GDM1 (cell line): ENCODE results near the gene SMIM9.

Experiments used
- DNase-seq: peaks from one replicate; lab custom pipeline; 2025; lab: John Stamatoyannopoulos, UW

Gene SMIM9

DNA sequence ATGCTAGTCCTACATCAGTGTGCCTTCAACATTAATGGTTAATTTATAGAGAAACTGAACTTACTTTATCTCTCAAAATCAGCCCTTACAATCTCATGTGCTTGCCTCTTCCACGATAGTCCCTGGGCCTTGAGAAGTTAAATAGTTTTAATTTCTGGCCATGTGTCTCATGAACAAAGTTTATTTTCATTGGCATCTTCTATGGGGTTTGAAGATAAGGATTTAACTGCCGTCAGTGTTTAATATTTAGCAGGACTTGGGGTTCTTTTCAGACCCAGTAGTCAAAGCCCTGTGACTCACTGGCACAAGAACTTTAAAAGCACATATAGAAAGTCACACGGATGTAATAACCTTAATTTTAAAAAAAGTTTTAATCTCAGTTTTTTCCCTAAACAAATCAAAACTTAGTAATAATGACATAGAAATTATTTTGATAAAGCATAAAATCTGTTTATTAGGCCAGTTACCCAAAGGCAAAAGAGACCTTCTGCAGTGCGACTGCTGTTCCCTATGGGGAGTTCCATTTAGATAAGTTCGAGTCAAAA, 19.1 kb downstream of the SMIM9 start:
- DNase-seq = no peak

DNA sequence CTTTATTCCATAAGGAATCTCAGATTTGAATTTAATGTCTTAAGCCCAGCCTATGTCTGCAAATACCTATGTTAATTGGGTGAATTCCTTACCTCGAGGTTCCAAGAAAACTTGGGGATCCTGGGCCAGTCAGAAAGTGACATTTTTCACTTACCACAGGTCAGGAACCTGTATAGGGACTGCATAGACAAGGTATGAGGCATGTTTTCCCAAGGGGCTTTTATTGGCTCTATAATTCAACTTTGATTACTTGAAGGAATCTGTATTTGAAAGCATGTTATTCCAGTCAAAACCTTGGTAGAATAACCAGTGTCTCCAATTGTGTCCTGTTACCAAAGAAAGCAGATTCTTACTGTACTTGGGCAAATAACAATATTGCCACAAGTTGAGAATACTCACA, 20.7 kb downstream of the SMIM9 start:
- DNase-seq = no peak

DNA sequence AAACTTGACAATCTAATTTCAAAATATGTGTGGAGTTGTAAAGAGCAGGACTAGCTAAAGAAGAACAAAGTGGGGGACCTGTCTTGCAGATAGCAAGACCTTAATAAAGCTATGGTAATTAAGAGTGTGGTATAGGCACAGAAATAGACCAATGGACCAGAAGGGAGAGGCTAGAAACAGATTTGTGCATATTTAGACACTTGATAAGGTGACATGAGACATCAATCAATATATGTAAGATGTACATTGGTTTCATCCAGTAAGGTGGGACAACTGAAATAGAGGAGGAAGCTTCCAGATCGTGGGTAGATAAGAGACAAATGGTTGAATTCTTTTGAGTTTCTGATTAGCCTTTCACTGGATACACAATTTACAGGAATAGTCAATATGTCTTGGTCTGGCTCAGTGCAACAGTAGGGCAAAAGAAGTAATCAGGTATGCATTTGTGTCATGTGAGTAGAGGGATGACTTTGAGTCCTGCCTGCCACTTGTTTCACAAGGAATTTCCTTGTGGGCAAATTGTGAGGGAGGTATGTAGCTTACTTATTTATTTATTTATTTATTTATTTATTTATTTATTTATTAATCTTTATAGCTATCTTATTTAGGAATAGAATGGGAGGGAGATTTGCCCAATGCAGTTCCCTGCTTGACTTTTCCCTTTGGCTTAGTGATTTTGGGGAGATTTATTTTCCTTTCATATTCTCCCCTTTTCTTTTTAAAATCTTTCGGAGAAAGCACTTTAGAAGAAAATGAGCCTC, 21.9 kb downstream of the SMIM9 start:
- no peak for DNase-seq

DNA sequence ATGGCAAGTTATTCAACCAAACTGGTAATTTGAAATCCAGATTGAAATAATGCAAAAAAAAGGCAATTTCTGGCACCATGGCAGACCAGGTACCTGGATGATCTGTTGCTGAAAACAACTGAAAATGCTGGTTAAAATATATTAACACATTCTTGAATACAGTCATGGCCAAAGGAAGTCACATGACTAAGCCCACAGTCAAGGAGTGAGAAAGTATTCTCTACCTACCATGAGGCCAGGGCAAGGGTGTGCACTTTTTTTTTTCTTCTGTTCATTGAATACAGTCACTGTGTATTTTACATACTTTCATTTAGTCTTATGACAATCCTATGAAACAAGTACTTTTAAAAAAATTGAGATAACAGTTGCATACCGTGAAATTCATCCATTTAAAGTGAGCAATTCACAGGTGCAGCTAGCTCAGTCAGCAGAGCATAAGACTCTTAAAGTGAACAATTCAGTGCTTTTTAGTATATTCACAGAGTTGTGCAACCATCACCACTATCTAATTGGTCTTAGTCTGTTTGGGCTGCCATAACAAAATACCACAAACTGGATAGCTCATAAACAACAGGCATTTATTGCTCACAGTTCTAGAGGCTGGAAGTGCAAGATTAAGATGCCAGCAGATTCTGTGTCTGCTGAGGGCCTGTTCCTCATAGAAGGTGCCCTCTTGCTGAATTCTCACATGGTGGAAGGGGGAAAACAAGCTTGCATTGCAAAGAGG, 24.4 kb downstream of the SMIM9 start:
- DNase-seq = no peak

DNA sequence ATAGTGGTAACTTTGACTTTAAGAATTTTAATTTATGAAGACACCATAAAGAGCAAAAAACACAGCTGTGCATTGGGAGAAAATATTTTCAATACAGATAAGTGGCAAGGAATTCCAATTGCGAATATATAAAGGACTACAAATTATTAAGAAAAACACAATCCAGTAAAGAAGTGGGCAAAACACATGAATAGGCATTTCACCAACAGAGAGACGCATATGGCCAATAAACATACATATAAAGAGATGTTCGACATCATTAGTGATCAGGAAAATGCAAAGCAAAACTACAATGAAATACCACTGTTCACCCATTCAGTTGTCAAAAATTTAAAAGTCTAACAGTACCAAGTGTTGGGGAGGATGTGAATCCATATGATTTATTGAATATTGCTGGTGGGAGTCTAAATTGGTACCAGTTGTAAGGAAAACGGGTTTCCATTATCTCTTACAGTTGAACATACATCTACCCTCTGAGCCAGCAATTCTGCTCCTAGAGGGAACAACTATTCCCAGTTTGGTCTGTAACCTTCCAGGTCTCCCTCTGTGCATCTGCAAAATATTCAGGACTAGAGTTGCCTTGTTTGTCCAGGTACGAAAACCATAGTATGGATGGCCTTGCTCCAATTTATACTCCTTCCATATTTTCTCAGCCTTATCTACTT, 27.5 kb downstream of the SMIM9 start:
- no peak for DNase-seq

DNA sequence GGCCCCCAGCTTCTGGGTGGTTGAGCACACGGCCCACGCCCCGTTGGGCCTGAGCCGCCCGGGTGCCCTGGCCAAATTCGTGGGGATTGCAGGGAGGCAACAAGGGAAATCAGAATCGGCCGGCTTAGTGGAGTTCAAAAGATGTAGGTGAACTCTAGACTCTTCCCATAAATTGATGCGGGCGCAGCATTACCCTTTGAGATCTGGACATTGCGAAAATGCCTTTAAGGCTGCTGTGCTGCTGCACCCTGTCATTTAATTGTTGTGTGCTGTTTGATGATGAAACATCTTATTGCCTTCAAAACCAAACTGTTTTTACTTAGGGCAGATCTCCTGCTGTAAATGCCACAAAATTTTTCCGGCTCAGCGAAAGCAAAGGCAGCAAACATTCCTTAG, 28.8 kb downstream of the SMIM9 start:
- no peak for DNase-seq

DNA sequence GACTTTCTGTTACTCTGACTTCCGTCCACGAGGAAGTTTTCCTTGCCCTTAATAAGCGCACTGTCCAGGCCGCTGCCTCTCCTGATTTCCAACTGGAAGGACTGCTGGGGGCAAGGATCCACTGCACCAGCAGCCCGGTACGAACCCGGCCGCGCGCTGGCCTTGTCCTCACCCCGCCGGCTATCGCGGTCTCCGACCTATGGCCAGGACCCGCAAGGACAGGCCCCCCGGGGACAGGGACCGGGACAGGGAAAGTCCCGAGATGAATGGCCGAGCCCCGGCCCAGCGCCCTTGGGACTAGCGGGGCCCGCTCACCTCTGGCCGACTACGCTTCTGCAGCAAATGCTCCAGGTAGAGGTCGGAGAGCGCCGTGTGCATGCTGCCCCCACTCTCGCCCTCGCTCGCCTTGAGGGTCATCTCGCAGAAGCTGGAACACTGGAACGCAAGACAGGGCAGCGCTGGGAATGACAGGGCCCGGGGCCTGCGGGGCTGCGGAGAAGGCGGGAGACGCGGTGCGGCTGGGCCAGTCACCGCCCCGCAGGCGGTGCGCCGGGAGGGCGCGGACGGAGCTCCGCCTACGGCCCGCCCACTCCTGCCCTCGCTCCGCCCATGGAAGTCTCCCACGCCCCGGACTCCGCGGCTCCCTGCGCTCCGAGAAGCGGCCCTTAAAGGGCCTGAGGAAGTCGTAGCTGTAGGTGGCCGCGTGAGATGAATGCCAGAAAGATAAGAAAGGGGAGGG, 29.3 kb downstream of the SMIM9 start, which contains the start of gene MPP1:
Gene MPP1, minus strand, starts transcription at position 529 of the 739 bp plus-strand sequence. Its CDS starts 112 bp downstream, at position 417.
- peak; percentile 72 for DNase-seq

DNA sequence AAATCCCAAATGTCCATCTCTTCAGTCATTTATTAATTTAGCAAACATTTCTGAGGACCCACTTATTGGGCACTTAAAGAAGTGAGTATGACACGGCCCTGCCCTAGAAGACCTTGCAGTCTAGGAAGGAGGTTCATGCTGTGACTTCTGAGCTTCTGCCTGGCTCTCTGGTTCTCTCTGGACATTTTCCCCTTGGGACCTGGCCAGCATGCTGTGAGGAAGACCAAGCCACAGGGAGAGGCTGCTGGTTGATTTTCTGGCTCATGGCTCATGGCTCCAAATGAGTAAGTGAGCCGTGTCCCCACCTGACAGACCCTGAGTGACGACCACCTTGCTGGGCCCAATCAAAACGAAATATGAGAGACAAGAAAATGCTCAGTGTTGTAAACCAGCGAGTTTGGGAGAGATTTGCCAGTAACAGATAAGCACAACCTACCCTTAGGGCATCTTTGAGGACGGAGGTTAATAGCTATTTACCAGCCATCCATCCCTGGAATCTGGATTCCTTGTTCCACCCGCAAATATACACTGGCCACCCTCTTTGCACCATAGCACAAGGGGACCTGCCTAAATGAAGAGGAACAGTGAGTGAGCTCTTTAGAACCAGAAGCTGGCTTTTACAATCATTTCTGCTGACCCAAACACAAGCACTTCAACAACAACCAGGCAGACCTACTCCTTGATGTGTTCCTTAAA, 30.1 kb downstream of the SMIM9 start:
- no peak for DNase-seq

DNA sequence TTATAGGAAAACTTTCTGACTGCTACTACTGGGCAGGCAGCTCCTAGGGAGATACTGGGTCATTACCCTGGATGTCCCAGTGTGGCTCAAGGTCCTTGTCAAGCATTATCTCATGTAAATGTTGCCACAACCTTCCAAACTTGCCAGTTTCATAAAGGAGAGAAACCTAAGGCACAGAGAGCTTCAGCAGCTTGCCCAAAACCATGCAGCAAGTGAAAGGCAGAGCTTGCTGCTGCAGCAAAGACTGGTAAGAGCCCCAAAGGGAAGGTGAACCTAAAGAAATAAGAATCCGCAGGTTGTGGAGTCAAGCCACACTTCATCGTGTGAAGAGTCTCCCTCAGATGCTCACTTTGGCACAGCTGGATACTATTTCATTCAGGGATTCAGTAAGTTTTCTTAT, 31.5 kb downstream of the SMIM9 start:
- DNase-seq = no peak

DNA sequence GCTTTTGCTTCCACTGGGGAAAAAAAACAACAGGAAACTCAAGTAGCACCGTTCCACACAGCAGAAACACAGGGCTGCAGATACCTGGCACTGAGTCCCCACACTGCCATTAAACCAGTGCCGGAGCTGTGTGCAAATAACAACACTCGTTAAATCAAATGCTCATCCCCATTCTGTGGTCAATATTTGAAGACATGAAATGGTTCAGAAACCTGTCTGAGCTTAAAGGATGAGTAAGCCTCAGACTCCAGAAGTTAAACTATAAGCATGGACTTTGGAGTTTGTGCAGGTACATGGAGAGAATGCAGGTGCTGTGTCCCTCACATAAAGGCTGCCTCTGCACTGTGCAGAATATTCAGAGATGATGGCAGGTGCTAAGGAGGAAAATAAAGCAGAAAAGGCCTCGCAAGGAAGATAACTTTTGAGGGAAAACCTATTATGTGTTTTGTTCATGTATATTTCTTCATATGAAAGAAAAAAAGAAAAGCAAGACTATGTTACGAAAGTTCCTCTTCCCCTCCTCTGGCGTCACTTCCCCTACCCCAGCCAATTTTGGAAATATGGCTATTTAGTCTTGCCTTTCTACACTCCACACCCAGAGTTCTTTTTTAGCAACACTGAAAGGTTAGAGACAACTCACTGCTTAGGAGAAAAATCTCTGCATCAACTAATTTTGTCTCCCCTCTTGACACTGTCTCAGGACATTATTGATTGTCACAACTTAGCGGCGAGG, 33.8 kb downstream of the SMIM9 start:
- no peak for DNase-seq

DNA sequence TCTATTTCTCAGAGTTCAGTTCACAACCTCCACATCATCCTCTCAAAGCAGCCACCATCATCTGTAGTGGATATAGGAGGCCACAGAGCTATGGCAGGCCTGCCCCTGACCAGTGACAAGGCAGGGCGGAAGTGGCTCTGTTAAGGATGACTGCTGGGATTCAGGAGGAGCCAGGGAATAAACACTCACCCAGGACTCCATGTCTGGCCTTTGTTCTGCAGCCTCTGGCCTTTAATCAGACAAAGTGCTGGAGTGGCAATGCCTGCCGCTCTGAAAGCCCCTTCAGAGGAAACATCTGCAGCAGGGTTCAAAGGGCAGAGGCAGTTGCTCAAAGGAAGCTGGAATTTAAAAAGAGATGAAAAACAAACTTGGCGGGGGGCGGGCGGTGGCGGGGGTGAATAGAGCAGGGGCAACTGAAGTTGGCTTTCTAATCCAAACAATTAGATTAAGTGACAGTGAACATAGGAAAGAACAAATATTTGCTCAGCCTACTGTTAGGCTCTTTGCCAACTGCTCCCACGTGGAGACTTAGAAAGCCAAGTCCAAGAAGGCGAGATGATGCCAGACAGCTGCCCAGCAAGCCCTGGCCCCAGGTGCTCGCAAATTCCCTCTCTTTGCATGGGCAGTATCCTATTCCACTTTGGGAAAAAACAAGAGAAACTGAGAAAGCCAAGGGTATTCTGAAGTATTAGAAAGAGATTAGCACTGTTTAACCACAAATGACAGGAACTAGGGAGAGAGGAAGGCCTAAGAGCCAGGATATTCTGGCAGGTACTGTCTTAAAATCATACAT, 34.7 kb downstream of the SMIM9 start:
- no peak for DNase-seq

DNA sequence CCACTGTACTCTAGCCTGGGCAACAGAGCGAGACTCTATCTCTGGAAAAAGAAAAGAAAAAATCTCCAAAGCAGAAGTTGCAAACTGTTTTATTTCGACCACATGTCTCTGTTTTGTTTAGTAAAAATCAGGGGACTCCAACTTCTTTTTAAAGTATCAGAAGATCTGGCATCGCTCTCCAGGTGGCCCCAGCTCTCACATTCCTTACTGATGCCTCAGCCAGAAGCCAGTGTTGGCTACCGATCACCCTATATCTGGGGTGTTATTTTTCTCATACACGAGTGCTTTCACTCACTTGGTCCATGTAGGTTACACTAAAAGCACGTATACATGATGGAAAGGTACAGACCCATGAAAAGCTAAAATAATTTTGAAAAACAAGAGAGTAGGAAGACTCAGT, 37.5 kb downstream of the SMIM9 start:
- DNase-seq = no peak

DNA sequence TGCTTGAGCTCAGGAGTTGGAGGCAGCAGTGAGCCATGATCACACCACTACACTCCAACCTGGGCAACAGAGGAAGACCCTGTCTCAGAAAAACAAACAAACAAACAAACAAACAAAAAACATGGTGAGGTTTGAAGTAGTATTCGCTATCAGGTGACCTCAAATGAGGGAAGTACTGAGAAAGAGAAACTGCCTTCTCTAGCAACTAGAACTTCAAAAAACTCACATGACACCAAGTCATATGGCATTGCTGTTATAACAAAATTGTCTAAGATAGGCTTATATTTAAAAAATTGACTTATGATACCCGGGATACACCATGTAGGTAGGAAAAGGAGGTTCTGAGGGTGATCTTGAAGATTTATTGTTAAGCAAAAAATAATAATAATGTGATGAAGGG, 39.4 kb downstream of the SMIM9 start:
- no peak for DNase-seq

DNA sequence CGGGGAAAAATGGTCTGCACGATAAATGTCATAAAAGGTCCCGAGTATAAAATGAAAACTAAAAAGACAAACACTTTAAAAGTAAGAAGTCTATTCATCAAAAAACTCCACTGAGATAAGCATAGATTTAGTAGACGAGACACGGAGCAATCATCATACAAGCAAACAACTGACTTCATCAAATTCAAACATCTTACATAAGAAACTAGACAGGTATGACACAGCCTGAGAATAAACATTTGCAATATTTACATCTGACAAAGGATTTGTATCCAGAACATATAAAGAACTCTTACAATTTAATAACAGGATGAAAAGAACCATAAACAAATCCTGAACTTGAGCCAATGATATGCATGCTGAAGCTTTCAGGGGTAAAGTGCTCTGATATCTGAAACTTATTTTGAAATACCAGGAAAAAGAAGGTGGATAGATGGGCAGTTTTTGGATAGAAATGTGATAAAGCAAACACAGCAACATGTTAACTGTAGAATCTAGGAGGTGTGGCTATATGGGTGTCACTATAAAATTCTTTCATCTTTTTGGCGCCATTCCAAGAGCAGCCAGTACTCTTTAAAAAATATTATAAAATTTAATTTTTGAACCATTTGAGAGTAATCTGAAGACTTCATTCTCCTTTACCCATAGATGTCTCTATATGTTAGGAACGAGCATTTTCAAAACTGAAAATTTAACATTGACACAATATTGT, 41.2 kb downstream of the SMIM9 start:
- no peak for DNase-seq

DNA sequence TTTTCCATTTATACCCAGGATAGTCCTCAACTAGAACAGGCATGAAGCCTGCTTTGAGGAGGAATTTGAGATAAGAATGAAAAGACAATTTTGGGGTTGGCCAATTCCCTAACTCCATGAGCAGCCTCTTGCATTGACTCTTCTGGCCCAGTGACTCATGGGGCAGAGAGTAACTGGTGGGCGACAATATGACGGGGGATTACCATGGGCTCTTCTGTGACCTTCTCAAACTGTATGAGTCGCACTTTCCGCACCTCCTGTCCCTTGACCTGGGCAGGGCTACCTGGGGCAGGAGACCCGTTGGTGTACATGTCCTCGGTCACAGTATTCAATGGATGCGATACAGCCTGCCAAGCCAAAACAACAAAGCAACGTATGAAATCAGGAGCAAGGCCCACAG, 42.5 kb downstream of the SMIM9 start:
- no peak for DNase-seq

DNA sequence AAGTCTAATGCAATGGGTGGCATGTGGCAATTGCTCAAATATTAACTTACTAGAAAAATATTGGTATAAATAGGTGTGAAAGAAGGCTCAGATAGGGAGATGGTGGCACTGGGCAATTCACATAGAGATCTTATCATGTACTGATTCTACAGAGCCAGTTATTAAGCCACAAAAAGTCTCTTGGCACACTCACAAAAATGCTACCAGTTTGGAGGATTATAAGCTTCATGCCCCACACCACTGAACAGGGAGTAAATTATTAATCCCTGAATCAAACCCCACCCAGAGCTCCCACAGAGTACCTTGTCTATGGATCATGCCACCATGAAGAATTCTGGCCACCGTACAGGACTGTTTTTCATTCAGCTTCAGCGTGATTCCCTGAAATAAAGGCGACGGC, 43.0 kb downstream of the SMIM9 start:
- no peak for DNase-seq

DNA sequence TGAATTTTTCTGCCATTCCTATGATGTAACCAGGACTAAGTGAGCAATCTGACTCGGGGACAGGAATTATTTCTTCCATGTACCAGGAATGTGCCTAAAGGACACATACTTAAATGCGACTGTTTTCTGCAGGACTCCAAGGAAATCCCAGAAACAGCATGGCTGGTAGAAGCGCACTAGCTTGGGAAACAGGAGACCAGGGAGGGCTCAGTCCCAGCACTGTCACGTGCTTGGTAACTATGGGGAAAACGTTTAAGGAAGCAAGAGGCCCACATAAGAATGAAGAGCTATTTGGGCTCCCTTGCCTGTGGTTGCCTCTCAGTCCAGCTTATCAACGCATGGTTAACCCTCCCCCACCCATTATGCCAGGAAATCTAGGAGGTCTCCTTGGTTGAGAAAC, 48.7 kb downstream of the SMIM9 start:
- peak; percentile 36 for DNase-seq

DNA sequence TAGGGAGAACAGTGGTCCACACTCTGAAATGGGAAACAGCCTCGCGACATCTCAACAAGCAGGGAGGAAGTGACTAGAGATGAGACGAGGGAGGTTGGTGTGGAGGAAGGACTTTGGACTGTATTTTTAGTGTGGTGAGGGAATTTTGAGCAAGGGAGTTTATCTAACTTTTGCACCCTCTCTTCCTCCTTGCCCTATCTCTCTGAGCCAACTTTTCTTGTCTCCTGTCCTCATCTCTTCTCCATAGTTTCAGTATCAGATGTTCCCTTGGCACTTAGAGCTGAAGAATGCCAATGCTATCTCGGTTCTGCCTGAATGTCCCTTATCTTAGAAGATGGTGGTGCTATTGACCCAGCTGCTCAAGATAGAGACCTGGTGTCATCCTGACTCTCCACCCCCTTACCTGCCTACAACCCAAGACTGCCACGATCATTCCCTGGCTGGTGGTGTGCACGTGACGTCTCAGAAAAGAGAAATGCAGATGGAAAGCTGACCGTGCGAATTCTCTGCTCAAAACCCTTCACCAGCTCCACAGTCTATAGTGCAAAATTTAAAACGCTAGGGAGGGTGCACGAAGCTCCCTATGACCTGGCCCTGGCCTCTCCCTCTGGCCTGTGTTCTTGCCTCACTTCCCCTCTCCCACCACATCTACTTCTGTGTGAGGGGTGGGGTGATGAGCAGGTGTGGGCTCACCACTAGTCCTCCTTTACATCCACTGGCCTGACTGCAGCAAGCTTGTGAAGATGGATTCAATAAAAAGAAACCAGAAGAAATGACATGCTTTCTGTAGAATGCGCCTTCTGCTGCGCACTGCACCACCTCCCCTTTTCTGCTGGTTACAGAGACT, 50.1 kb downstream of the SMIM9 start:
- peak; percentile 69 for DNase-seq
